Stimulated activated CD4-positive, alpha-beta T cell treated with anti-CD3 and anti-CD28 coated beads, Interleukin-2, amount 100 ng/mL, for 48 hours (primary cell): Measurements from ENCODE around the gene DAZAP2.
A peak's percentile ranks its signal among the peaks of the same experiment; 100 is the strongest.

Source experiments
- DNase-seq, 2 donors: peaks; one replicate each; pipeline ENCODE4 v3.0.0-alpha.2; 2020

The DAZAP2 gene

GRCh38 chr12:51238510-51239334 lies at the start of gene DAZAP2:
DAZAP2 (plus strand) TSS chr12:51238826; CDS start chr12:51238908, 82 bp downstream.
- peak; percentile 89 to 92 for DNase-seq

- no peak for DNase-seq
Measured at GRCh38 chr12:51189790-51190355, 48.8 kb upstream of the DAZAP2 start.

GRCh38 chr12:51190820-51191219 lies 47.8 kb upstream of the DAZAP2 start:
- DNase-seq: no peak

- DNase-seq: no peak
Measured at GRCh38 chr12:51191516-51192283, 46.9 kb upstream of the DAZAP2 start.

- no peak for DNase-seq
Measured at GRCh38 chr12:51192284-51192671, 46.3 kb upstream of the DAZAP2 start.

GRCh38 chr12:51195841-51196240 lies 42.8 kb upstream of the DAZAP2 start:
- no peak for DNase-seq

GRCh38 chr12:51196547-51196946 lies 42.1 kb upstream of the DAZAP2 start:
- no peak for DNase-seq

- DNase-seq: no peak
Measured at GRCh38 chr12:51197736-51198567, 40.7 kb upstream of the DAZAP2 start.

GRCh38 chr12:51198568-51199365 lies 39.9 kb upstream of the DAZAP2 start:
- no peak for DNase-seq

GRCh38 chr12:51199366-51199945 lies 39.2 kb upstream of the DAZAP2 start:
- no peak for DNase-seq

GRCh38 chr12:51200156-51200555 lies 38.5 kb upstream of the DAZAP2 start:
- no peak for DNase-seq

GRCh38 chr12:51200806-51201205 lies 37.8 kb upstream of the DAZAP2 start:
- DNase-seq: no peak

GRCh38 chr12:51202718-51203117 lies 35.9 kb upstream of the DAZAP2 start:
- no peak for DNase-seq

GRCh38 chr12:51205350-51205749 lies 33.3 kb upstream of the DAZAP2 start:
- DNase-seq: no peak

GRCh38 chr12:51208016-51208660 lies 30.5 kb upstream of the DAZAP2 start:
- no peak for DNase-seq

GRCh38 chr12:51209259-51209658 lies 29.4 kb upstream of the DAZAP2 start:
- no peak for DNase-seq

- DNase-seq: no peak
Measured at GRCh38 chr12:51210690-51211395, 27.8 kb upstream of the DAZAP2 start.

GRCh38 chr12:51214895-51215294 lies 23.7 kb upstream of the DAZAP2 start:
- DNase-seq: no peak

- DNase-seq: no peak
Measured at GRCh38 chr12:51216642-51217041, 22.0 kb upstream of the DAZAP2 start.
